ENCODE data around the gene ZCCHC14.
"Not testable (repeated sequence)": the region's sequence is repeated elsewhere in the genome, so short reads cannot be mapped to it uniquely, and the experiment has no call there.

Gene ZCCHC14

DNA sequence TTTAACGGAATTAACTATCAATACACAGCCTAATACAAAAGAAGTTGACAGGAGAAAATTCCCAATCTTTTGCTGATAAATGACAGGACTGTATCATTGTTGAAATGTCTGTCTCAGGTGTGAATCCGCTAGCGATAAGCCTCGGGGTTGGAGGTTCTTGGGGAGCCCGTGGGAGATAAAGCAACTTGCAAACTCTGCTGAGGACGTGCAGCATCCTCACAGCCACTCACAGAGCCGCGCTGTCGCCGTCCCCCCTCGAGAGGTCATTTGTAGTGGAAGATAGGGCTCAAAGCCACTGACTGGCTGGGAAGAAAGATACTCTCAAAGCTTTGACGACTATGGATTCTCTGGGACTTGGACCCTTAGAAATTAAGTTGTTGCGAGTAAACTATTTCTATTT, 83.7 kb downstream of the ZCCHC14 start:
- DNase-seq (ENCODE audit: low read depth) = no peak

DNA sequence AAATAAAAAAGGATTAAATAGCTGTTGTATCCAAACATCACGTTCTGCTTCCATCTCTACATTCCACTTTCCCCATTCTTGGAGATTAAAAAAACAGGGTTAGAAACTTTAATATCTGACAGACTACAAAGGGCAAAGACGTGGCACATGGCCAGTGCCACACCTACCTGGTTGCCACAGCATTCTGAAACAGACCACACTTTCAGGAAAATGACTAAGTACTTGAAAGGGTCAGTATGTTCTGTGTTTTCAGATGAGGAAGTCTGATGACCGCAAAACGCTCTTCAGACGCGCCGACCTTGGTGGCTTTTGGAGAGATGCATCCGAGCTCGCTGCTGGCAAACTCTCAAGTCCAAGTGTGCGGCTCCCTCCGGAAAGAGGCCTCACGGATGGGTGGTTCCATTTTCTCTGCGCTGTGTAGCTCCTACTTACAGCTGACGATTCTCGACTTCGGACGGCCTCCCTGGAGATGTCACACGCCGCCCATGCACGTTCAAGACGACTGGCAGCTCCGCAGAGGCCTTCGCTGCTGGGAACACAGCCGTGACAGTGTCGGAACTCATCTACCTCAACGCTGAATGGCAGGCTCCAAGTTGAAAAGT, 85.2 kb downstream of the ZCCHC14 start:
- no peak for DNase-seq (ENCODE audit: low read depth)

DNA sequence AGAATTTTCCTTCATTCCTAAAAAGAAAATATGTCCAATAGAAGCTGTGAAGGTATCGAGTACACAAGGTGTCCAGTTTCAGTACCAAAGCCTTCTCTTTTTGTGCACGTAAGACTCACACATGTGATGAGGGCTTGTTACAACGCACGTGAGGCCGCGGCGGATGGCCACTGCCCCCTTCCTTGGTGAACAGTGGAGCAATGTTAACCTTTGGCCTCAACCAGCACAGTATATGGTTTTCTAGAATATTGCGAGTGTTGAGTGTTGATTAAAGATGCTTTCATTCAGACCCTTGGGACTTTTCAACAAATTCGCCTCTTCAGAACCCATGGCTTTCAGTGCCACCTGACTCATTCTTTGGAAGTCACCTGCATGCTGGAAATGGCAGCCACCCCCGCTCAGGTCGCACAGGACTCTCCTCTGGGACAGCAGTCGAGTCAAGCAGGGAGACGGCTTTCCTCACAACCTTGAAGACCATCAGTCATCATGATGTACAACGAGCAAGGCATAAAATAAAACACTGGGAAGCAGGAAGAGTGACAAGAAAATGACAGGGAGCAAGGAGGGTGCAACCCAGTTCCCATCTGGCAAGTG, 86.2 kb downstream of the ZCCHC14 start:
- DNase-seq (ENCODE audit: low read depth) = no peak

DNA sequence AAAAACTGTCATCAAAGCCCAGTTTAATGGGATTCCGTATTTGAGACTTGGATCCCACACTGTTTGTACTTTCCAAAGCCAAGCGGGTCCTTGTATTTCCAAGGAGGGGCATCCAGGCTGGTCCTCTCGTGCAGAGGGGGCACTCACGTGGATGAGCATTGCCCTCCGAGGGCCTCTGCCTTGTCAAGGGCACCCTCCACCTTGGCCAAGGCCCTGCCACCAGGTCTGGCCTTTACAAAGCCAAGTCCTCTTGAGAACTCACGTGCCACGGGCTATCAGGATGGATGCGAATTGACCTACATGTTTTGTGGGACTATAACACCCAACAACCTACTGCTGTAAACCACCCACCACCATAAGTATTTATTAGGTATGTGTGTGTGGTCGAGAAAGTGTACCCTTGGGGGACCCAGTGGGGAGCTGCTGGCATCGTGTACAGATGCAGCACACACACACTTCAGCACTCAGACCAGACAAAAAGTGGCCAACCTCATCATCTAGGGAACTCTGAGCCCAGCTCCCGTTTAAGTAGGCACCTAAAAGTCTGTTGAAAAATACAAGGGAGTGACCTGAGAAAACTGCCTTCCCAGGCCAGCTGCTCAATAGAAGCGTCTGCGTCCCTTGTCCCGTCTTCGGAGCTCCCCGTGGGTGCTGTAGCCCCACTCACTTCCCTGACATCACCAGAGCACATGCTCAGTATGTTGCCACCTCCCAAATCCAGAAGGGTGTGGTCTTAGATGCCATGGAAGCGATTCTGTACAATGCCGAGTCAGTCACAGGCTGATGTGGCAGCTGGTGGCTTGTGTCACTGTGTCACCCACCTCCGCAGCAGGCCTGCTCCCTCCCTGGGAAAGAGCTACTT, 87.8 kb downstream of the ZCCHC14 start:
- no peak for DNase-seq (ENCODE audit: low read depth)

DNA sequence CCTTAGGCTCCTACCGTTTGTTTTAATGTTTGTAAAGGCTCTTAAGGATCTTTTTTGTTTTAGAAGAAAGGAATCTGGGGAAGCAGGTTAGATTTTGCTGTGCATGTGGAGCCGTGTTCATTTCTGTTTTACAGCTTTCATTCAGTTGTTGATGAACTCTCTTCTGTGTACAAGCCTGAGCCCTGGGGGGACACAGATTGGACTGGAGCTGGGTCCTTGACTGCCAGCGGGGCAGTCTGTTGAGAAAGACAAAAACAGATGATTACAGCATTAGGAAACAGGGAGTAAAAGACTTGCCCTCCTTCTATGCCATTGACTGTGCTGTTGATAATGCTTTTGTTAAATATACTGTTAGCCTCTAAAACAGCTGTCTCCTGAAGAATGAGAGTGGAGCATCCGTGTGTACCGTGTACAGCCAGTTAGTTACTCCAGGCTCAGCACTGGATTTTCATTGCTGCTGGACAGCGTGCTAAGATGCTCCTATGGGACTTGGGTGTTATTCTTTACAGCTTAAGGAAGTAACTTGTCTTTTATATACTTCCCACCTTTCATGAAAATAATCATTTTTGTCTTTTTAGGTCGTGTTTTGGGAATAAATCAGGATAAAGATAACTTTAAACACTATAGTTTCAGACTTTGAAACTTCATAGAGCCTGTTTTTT, 97.5 kb downstream of the ZCCHC14 start:
- no peak for DNase-seq (ENCODE audit: low read depth)

DNA sequence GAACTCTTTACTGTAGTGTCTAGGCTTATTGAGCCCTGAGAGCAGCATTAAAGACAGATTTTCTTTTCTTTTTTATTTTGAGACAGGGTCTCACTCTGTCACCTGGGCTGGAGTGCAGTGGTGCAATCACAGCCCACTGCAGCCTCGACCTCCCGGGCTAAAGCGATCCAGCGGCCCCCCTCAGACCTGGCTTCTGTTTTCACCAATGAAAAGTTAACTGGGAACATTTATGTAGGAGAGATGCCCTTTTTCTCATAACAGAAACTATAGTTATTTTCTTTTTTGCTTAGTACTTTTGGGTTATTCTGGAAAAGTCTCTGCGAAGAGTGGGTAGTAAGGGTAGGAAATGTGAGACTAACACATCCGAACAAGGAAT, 99.2 kb downstream of the ZCCHC14 start:
- no peak for DNase-seq (ENCODE audit: low read depth)

DNA sequence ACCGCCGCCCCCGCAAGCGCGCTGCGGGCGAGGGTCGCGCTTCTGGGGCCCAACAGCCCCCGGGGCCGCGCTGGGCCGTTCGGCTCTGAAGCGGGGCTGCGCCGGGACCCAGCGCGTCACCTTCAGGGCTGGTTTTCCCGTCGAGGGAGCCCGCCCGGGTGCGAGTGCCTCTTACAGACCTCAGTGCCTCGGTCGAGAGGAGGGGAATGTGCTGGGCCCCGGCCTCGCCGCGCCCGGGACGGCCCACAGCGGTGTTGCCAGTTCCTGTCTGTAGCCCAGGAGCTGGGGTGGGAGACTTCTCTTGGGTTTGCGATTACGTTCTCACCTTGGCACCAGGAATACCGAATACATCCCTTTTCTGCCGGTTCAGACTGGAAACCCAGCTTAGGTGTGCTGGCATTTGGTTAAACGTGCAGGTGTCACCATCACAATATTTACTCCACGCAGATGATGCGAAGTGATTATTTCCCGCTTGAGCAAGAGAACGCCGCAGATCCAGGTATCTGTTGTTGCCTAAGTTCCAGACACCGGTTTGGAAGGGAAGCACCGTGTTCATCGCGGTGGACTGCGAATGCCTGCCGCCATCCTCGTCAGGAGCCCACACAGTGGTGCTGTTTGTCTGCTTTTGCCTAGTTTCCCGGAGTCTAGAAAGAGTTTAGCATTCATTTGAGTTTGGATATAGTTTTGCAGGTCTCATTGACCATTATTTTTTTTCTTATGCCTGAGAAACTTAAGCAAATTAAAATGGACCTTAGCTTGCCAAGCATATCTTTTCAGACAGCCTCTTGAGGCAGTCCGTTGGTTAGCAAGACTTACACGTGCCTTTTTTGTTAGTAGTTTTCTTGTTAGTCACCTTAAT, 99.8 kb downstream of the ZCCHC14 start:
- no peak for DNase-seq (ENCODE audit: low read depth)

DNA sequence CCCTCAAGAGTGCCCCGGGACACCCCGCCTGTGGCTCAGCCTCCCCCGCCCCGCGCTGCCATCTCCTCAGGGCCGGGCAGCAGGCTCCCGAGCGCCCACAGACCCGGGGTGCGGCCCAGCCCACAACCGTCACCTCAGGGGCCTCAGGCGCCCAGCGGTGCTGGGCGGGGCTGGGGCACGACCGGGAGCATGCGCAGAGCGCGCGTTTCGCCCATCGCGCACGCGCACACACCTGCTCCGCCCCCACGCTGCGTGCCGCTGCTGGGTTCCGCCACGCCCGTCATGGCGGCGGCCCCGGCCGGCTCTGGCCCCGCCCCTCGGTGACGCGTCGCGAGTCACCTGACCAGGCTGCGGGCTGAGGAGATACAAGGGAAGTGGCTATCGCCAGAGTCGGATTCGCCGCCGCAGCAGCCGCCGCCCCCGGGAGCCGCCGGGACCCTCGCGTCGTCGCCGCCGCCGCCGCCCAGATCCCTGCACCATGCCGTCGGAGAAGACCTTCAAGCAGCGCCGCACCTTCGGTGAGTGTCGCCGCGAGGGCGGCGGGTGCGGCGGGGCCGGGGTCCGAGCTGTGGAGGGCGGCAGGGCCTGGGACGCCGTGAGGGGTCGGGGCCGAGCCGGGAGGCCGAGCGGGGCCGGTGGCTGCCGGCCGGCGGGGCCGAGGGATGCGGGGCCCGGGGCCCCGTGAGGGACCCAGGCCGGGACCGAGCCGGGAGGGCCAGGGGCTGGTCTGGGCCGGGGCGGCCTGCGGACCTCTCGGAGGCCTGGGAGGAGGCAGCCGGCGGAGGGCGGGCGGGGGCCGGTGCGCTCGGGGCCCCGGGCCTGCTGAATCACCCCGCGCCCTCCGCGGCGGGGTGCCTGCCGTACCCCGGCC, 100.6 kb downstream of the ZCCHC14 start, which contains the start of gene MAP1LC3B:
Gene MAP1LC3B, plus strand, starts transcription at position 387 of the 871 bp plus-strand sequence. Its CDS starts 92 bp downstream, at position 479.
- DNase-seq (ENCODE audit: low read depth) = peak; percentile 95

DNA sequence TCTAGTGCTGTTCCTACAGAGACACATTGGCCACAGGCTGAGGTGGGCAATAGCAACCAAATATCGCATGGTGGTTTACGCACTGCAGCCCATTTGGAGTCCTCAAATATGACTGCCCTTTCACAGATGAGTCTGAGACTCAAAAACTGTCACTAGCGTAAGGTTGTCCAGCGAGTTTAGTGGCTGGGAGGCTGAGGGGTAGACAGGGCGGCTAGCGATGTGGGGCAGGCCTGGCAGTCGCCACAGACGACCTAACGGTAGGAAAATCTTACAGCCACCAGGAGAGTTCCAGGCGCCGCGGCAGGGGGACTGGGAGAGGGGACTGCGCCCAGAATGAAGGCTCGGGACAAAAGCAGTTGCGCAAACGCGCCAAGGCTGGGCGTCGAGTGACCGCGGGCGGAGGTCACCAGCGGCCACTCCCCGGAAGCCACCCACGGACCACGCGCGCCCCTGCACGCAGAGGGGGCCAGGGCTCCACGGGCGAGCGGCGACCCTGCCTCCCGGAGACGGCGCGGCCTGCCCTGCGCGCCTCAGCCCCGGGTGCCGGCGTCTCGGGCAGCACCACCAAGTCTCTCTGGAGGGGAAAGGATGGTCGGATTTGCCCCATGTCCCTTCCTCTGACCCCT, 101.4 kb downstream of the ZCCHC14 start:
- DNase-seq (ENCODE audit: low read depth) = no peak

DNA sequence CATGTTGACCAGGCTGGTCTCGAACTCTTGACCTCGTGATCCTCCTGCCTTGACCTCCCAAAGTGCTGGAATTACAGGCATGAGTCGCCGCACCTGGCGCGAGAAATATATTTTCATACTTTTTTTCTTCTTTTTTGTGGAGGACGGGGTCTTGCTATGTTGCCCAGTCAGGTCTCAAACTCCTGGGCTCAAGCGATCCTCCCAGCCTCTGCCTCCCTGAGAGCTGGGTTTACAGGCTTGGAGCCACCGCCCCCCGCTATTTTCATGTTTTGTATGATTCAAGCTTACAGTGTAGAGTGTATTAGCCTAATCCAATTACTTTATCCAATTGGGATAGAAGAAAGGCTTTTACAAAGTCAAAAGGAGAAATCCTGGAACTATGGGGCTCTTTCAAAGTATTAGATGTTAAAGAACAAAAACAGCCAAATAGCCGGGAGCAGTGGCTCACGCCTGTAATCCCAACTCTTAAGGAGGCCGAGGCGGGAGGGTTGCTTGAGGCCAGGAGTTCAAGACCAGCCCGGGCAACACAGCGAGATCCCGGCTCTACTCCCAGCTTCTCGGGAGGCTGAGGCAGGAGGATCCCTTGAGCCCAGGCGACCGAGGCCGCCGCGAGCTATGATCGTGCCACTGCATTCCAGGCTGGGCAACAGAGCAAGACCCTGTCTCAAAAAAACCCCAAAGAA, 102.0 kb downstream of the ZCCHC14 start:
- no peak for DNase-seq (ENCODE audit: low read depth)

DNA sequence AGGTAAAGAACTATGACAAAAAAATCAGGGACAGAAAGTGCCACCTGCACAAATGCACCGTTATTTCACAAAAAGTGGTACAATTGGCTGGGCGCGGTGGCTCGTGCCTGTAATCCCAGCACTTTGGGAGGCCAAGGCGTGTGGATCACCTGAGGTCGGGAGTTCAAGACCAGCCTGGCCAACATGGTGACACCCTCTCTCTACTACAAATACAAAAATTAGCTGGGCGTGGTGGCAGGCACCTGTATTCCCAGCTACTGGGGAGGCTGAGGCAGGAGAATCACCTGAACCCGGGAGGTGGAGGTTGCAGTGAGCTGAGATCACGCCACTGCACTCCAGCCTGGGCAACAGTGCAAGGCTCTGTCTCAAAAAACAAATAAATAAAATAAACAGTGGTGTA, 102.9 kb downstream of the ZCCHC14 start:
- not testable (repeated sequence) for DNase-seq (ENCODE audit: low read depth)

DNA sequence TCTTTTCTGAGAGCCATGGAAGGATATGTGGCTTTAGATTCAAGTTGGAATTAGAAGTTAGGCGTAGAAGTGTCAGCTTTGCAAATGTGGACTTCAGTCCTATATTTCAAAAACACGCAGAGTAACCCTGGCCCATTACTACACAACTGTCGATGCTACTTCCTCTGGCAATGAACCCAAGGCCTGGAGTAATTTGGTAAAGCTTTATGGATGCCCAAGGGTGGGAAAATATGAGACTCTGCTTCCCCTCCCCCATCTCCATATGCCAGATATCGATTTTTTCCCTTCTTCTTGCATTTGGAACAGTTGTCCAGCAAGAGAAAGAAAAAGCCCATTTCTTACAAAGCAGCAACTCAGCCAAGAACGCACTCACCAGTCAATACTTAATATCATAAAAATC, 103.6 kb downstream of the ZCCHC14 start:
- no peak for DNase-seq (ENCODE audit: low read depth)

DNA sequence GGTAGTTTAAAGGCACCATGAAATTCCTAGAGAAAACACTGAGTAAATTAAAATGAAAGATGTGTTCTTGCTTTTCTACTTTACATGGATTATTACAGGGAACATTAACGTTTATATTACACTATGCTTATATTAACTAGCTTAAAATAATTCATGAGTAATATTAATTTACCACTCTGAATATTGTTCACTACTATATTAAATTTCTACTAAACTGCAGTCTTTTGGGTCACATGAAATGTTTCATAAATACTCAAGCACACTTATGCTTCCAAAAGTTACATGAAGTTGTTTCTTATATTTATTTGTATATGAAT, 104.0 kb downstream of the ZCCHC14 start:
- no peak for DNase-seq (ENCODE audit: low read depth)

DNA sequence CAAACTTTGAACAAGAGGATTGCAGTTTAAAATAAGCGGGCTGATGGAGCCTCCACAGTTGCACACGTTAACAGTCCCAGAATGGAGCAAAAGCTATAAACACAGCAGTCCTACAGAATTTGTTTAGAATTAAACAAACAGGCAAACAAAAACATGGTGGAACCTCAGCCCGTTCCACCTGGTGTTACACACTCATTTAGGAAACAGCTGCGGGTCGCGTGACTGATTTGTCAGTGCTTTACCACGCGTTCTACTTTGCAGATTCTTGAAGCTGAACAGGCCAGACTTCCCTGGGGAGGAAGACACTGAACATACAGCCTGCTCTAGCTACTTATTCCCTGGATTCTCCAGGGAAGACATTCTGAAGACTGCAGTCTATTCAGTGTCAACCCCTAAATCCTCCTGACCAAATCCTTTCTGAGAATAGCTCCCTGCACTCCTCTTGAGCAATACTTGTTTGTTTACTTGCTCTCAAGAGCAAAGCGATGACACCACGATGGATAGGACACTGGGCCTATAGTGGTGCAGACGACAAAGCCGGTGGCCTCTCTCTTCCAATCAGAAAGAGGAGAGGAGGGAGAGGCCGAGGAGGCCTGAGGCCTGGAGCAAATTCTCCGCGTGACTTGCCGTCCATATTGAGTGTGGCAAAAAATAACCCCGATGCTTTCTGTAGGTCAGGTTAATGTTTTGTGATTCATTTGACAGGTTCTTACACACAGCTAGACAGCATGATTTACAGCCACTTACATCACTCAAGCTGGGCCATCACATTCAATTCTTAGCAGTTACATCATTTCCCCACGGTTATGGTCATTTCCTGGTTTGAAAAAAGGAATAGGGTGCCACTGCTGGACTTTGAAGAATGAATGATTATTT, 104.6 kb downstream of the ZCCHC14 start:
- peak; percentile 98 for DNase-seq (ENCODE audit: low read depth)

DNA sequence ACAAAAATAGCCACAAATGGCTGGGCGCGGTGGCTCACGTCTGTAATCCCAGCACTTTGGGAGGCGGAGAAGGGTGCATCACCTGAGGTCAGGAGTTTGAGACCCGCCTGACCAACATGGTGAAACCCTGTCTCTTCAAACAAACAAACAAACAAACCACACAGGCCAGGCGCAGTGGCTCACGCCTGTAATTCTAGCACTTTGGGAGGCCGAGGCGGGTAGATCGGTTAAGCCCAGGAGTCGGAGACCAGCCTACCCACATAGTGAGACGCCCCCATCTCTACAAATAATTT, 108.0 kb downstream of the ZCCHC14 start:
- DNase-seq (ENCODE audit: low read depth) = not testable (repeated sequence)

DNA sequence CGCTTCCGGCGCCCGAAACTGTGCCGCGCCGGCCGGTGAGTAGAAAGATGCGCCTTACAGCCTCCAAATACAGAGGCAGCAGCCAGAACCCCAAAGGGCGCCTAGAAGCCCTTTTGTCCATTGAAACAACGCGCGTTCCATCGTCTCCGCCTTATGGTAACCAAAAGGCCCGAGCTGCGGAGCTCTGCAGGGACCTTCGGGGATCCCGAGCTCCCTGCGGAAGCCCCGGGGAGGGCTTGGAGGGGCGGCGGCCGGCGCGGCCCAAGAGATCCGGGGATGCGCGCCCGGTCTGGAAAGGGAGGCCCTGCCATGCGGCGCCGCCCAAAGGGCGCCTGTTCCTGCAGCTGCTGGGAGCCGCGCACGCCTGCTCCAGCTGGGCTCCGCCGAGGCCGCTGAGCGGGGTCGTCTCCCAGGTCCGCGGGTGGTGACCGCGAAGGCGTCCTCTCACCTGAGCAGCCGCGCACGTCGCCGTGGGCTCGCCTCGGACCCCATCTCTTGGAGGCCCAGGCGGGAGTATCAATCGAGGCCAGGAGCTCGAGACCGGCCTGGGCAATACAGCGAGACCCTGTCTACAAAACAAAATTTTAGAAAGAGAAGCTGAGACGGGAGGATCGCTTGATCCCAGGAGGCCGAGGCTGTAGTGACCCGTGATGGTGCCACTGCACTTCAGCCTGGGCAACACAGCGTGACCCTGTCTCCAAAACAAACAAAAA, 108.5 kb downstream of the ZCCHC14 start:
- no peak for DNase-seq (ENCODE audit: low read depth)

DNA sequence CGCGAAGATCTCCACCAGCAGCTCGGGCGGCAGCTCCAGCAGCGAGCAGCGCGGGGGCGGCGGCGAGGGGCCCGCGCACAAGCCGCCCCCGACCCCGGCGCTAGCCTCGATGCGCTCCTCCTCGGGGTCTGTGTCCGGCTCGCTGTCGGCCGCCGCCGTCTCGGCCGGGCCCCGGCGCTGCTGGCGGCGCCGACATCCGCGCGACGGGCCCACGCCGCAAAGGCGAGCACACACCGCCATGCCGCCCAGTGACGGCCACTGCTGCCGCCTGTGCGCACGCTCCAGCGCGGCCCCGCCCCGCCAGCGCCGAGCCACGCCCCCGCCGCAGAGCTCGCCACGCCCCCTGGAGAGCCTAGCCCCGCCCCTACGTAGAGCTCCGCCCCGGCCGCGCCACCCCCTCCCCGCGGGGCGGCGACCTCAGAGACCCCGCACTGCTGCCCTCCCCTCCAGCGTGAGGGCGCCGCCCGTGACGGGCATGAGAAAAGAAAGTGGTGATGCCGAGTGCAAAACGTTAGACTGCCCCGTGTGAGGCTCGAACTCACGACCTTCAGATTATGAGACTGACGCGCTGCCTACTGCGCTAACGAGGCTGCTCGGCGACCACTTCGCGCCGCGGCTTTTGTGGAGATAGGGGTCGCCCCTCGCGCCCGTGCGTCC, 109.2 kb downstream of the ZCCHC14 start, which contains the start of gene FBXO31:
Gene FBXO31, minus strand, starts transcription at position 272 of the 657 bp plus-strand sequence. Its CDS starts 32 bp downstream, at position 240.
- peak; percentile 92 for DNase-seq (ENCODE audit: low read depth)

Measured in fibroblast of the conjunctiva (primary cell).